Kidney epithelial cell (primary cell): ENCODE measurements around the gene LACRT. TPM values are rescaled to one million over a fixed set of nuclear protein-coding genes. Genes with fewer than 3 reads are reported as not detected.

ENCODE experiments used
- DNase-seq: peaks from one replicate; pipeline ENCODE4 v3.0.0-alpha.2; 2010; ENCODE audit warnings: low read depth
- H3K27me3 ChIP-seq: 2 replicates; pipeline ENCODE4 v1.6.0; 2011; ENCODE audit warnings: low read length; ENCODE audit not compliant: control insufficient read depth, insufficient read depth
- H3K36me3 ChIP-seq: 2 replicates; pipeline ENCODE4 v1.5.1; 2011; ENCODE audit warnings: low read length; ENCODE audit not compliant: control insufficient read depth, insufficient read depth
- H3K4me3 ChIP-seq: 2 replicates; pipeline ENCODE4 v1.5.1; 2011; ENCODE audit warnings: low read depth, mild to moderate bottlenecking, control low read depth, low read length
- CTCF ChIP-seq: IDR thresholded peaks from 2 replicates; pipeline ENCODE4 v1.5.1; 2011; ENCODE audit warnings: mild to moderate bottlenecking, moderate library complexity, low read length, control low read depth, inconsistent platforms; ENCODE audit not compliant: insufficient read depth, poor library complexity, severe bottlenecking
- total RNA-seq: library from RNA; depleted of rRNA; stranded (reverse); fragments of >200 nt; gene quantifications from 2 replicates; pipeline ENCODE4 v1.2.3, GENCODE V29; 2015

LACRT gene
- total RNA-seq, 1 donor from 2014 or later, result not detected

- no peaks in the 10 kb centered on the region for H3K36me3 ChIP-seq
- DNase-seq, result no peak
- no peak for TF ChIP-seq CTCF
- peak overlapping the region; percentile 46 for H3K4me3 ChIP-seq
- peaks cover 8% of the 10 kb centered on the region for H3K27me3 ChIP-seq
These were observed 45.8 kb downstream of the LACRT start for GRCh38 chr12:54588890-54589267.

- no peak for TF ChIP-seq CTCF
- no peak for DNase-seq
- Histone ChIP-seq H3K4me3 (peak within 1 kb of the TSS; percentile 46), H3K36me3 (no peaks in the 10 kb centered on the region), H3K27me3 (peaks cover 8% of the 10 kb centered on the region)
These were observed 46.4 kb downstream of the LACRT start, which contains the start of gene PPP1R1A for GRCh38 chr12:54588110-54588889. Gene PPP1R1A (minus strand): TSS chr12:54588659. CDS start chr12:54588488, 171 bp downstream.

GRCh38 chr12:54587315-54587873 is 47.3 kb downstream of the LACRT start:
- no peak for DNase-seq

GRCh38 chr12:54586620-54587019 is 48.1 kb downstream of the LACRT start:
- peaks cover 8% of the 10 kb centered on the region for H3K27me3 ChIP-seq
- no peaks in the 10 kb centered on the region for H3K36me3 ChIP-seq
- no peak overlapping the region for H3K4me3 ChIP-seq
- TF ChIP-seq CTCF, result no peak
- DNase-seq, result no peak

More at GRCh38 chr12:54587315-54587873, 47.3 kb downstream of the LACRT start:
- Histone ChIP-seq H3K27me3 (peaks cover 8% of the 10 kb centered on the region), H3K36me3 (no peaks in the 10 kb centered on the region), H3K4me3 (peak overlapping the region; percentile 46)
- TF ChIP-seq CTCF, result no peak

GRCh38 chr12:54585243-54585642 is 49.5 kb downstream of the LACRT start:
- H3K4me3 ChIP-seq, result no peak overlapping the region
- peaks cover 8% of the 10 kb centered on the region for H3K27me3 ChIP-seq
- no peak for TF ChIP-seq CTCF
- no peaks in the 10 kb centered on the region for H3K36me3 ChIP-seq
- no peak for DNase-seq
